Spleen (tissue), 11 donors: Measurements from ENCODE around the gene AFP. TPM values are rescaled to one million over a fixed set of nuclear protein-coding genes. Genes with fewer than 3 reads are reported as not detected.

ENCODE experiments used
- DNase-seq: peaks from one replicate; pipeline ENCODE4 v3.0.0-alpha.2; 2020
- H3K27ac ChIP-seq, 8 donors: fragments of 200-600 bp; sonication (generic) in 7 of 8; 1 replicate in 4 of 8; 2 replicates in 4 of 8; pipeline versions ENCODE4 v1.5.0 to v1.8.0; 2016 to 2021; ENCODE audit warnings: inconsistent platforms in 4 of 8, mild to moderate bottlenecking in 4 of 8, moderate library complexity in 1 of 8
- H3K27me3 ChIP-seq, 7 donors: fragments of 200-600 bp; sonication (generic) in 6 of 7; replicated peaks in 1 of 7; 1 replicate in 4 of 7; 2 replicates in 3 of 7; pipeline versions ENCODE4 v1.5.0 to v1.8.0; 2016 to 2021; ENCODE audit warnings: inconsistent platforms in 3 of 7, mild to moderate bottlenecking in 1 of 7
- H3K36me3 ChIP-seq, 6 donors: fragments of 200-600 bp; sonication (generic) in 5 of 6; 1 replicate in 4 of 6; 2 replicates in 2 of 6; pipeline versions ENCODE4 v1.5.0 to v1.8.0; 2016 to 2021; ENCODE audit warnings: inconsistent platforms in 2 of 6
- H3K4me1 ChIP-seq, 6 donors: fragments of 200-600 bp; sonication (generic) in 5 of 6; 1 replicate in 3 of 6; 2 replicates in 3 of 6; pipeline versions ENCODE4 v1.5.0 to v1.8.0; 2016 to 2021; ENCODE audit warnings: inconsistent platforms in 3 of 6
- H3K4me3 ChIP-seq, 8 donors: fragments of 200-600 bp; sonication (generic) in 7 of 8; 1 replicate in 4 of 8; 2 replicates in 4 of 8; pipeline versions ENCODE4 v1.5.0 to v1.8.0; 2016 to 2021; ENCODE audit warnings: inconsistent platforms in 4 of 8, mild to moderate bottlenecking in 4 of 8, moderate library complexity in 2 of 8
- H3K9me3 ChIP-seq, 8 donors: fragments of 200-600 bp; sonication (generic) in 7 of 8; 1 replicate in 4 of 8; 2 replicates in 4 of 8; pipeline versions ENCODE4 v1.5.0 to v1.8.0; 2016 to 2021; ENCODE audit warnings: inconsistent platforms in 4 of 8
- POLR2A ChIP-seq, 3 donors: fragments of 450-650 bp; IDR thresholded peaks; one replicate each; pipeline ENCODE4 v1.5.1; 2017; ENCODE audit warnings: antibody characterized with exemption in 3 of 3, mild to moderate bottlenecking in 1 of 3
- POLR2AphosphoS5 ChIP-seq, 3 donors: sonication (generic); formaldehyde crosslinking; IDR thresholded peaks; one replicate each; pipeline ENCODE4 v1.5.1; 2017; ENCODE audit warnings: antibody characterized with exemption in 3 of 3
- WGBS, 5 donors: extraction: QIAGEN DNeasy Blood & Tissue Kit in 3 of 5; methylation state at CpG; one replicate each; pipeline versions ENCODE4 v1.1.5 to v1.1.7; 2013 to 2018; 5-methylcytosine and 5-hydroxymethylcytosine counted together
- intact Hi-C: fragments of 100-400 bp; cut with DNase I; formaldehyde crosslinking; loops from one replicate; pipeline ENCODE4 v1.15.0; 2023; ENCODE audit warnings: low total_unique reads
- polyA plus RNA-seq, 3 donors: library from polyadenylated mRNA; stranded (reverse); fragments of 200-250 nt; gene quantifications; one replicate each; pipeline ENCODE4 v1.2.1, GENCODE V29; 2013
- total RNA-seq, 7 donors: library from RNA; depleted of rRNA in 3 of 7; stranded (reverse); fragments of >200 nt in 3 of 7; fragmentation: NEBNext Ultra II Directional in 4 of 7; extraction: Animal tissue kit (Norgen Biotek cat#: 25700) in 4 of 7; gene quantifications; one replicate each; pipeline versions ENCODE4 v1.1.0 to v1.2.1, GENCODE V29; 2016 to 2021
- TF ChIP-seq, protein P1 (sequence below), 11 experiments: fragments of 200-600 bp in 7 of 11; fragments of 450-650 bp in 4 of 11; sonication (generic) in 4 of 11; IDR thresholded peaks in 8 of 11; conservative IDR thresholded peaks in 3 of 11; 1 replicate in 7 of 11; 2 replicates in 4 of 11; pipeline versions ENCODE4 v1.4.0 to v1.8.0; 2016 to 2021; ENCODE audit warnings: antibody characterized with exemption in 11 of 11, inconsistent platforms in 4 of 11, mild to moderate bottlenecking in 1 of 11
- donor health status: healthy with polysubstance abuse.
- donor health status: DM: no; HTN: no; CAD: no; lungs with moderate emphysema.
- donor health status: DM: no; HTN: no; CAD: no.
- donor health status: Bipolar disorder and iron deficiency.
- donor health status: healthy.
- donor health status: DM: no; HTN: no; CAD: no.
- donor health status: DM: yes; HTN: yes; CAD: no.

Gene AFP
- total and polyA plus RNA-seq, 10 donors: not detected

DNA sequence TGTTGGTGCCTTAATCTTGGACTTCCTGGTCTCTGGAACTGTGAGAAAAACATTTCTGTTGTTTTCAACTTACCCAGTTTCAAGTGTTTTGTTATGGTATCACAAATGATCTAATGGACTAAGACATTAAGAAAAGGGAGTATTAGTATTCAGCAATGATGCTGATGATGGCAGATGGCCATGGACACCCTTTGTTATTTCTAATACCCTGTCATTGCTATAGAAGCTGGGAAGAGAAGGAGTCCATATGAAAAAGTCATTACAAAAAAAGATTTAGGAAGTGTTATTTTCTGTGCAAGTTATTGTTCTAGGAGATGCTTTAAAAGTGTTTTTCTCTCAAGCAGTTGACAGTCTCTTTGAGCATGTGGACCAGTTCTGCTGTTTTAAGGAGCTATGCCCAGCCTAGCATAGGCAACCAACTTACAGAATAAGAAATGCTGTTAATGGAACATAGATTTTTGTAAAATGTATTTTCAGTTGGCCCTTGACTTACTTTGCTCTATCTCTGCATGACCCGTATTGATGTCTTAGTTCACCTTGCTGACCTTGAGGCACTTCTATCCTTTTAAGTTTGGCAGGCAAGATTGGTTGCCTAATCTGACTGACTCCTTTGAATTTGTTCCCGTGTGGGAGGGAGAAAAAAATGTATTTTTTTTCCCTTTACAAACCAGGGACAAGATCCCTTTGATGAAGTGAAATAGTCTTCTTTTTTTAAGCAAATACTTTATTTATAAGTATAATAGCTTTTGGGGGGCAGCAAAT lies 6.0 kb upstream of the AFP start:
- intact Hi-C loops: no loop called here
- TF ChIP-seq POLR2A (IDR thresholded peaks at IDR 0.05) (no peak), POLR2AphosphoS5 (IDR thresholded peaks at IDR 0.05) (no peak)
- TF ChIP-seq, protein P1, sequence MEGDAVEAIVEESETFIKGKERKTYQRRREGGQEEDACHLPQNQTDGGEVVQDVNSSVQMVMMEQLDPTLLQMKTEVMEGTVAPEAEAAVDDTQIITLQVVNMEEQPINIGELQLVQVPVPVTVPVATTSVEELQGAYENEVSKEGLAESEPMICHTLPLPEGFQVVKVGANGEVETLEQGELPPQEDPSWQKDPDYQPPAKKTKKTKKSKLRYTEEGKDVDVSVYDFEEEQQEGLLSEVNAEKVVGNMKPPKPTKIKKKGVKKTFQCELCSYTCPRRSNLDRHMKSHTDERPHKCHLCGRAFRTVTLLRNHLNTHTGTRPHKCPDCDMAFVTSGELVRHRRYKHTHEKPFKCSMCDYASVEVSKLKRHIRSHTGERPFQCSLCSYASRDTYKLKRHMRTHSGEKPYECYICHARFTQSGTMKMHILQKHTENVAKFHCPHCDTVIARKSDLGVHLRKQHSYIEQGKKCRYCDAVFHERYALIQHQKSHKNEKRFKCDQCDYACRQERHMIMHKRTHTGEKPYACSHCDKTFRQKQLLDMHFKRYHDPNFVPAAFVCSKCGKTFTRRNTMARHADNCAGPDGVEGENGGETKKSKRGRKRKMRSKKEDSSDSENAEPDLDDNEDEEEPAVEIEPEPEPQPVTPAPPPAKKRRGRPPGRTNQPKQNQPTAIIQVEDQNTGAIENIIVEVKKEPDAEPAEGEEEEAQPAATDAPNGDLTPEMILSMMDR (IDR thresholded peaks at IDR 0.05 in 8 of 11, conservative IDR thresholded peaks at IDR 0.05 in 3 of 11): no peak
- WGBS, 5 donors: 48 to 70% (median 63%) methylated on average over 2 of the region's 2 CpGs

DNA sequence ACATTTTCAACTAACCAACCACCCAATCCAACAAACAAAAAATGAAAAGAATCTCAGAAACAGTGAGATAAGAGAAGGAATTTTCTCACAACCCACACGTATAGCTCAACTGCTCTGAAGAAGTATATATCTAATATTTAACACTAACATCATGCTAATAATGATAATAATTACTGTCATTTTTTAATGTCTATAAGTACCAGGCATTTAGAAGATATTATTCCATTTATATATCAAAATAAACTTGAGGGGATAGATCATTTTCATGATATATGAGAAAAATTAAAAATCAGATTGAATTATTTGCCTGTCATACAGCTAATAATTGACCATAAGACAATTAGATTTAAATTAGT lies 4.2 kb upstream of the AFP start:
- Histone ChIP-seq H3K27ac (no peak overlapping the region), H3K9me3 (no peaks in the 10 kb centered on the region), H3K4me1 (no peaks in the 10 kb centered on the region), H3K4me3 (no peak overlapping the region), H3K36me3 (no peaks in the 10 kb centered on the region), H3K27me3 (peaks cover 0 to 3% (median 0%) of the 10 kb centered on the region in 7 donors)
- DNase-seq: no peak
- intact Hi-C loops: no loop called here
- no peak for TF ChIP-seq POLR2AphosphoS5 (IDR thresholded peaks at IDR 0.05)
- TF ChIP-seq, protein P1 (IDR thresholded peaks at IDR 0.05 in 8 of 11, conservative IDR thresholded peaks at IDR 0.05 in 3 of 11): no peak
- no peak for TF ChIP-seq POLR2A (IDR thresholded peaks at IDR 0.05)
- 65 to 92% (median 85%) methylated on average over 1 of the region's 1 CpG for WGBS, 5 donors

More for the DNA sequence above, 6.0 kb upstream of the AFP start:
- no peaks in the 10 kb centered on the region for H3K4me1 ChIP-seq
- no peak overlapping the region for H3K4me3 ChIP-seq
- H3K36me3 ChIP-seq: no peaks in the 10 kb centered on the region
- H3K9me3 ChIP-seq: no peaks in the 10 kb centered on the region
- DNase-seq: no peak
- no peak overlapping the region for H3K27ac ChIP-seq
- no peaks in the 10 kb centered on the region for H3K27me3 ChIP-seq

DNA sequence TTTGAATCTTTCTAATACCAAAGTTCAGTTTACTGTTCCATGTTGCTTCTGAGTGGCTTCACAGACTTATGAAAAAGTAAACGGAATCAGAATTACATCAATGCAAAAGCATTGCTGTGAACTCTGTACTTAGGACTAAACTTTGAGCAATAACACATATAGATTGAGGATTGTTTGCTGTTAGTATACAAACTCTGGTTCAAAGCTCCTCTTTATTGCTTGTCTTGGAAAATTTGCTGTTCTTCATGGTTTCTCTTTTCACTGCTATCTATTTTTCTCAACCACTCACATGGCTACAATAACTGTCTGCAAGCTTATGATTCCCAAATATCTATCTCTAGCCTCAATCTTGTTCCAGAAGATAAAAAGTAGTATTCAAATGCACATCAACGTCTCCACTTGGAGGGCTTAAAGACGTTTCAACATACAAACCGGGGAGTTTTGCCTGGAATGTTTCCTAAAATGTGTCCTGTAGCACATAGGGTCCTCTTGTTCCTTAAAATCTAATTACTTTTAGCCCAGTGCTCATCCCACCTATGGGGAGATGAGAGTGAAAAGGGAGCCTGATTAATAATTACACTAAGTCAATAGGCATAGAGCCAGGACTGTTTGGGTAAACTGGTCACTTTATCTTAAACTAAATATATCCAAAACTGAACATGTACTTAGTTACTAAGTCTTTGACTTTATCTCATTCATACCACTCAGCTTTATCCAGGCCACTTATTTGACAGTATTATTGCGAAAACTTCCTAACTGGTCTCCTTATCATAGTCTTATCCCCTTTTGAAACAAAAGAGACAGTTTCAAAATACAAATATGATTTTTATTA lies 3.6 kb upstream of the AFP start:
- Histone ChIP-seq H3K4me3 (no peak overlapping the region), H3K27me3 (peaks cover 0 to 6% (median 0%) of the 10 kb centered on the region in 7 donors), H3K27ac (no peak overlapping the region), H3K4me1 (no peaks in the 10 kb centered on the region), H3K9me3 (no peaks in the 10 kb centered on the region), H3K36me3 (no peaks in the 10 kb centered on the region)
- no peak for DNase-seq
- TF ChIP-seq POLR2A (IDR thresholded peaks at IDR 0.05) (no peak), POLR2AphosphoS5 (IDR thresholded peaks at IDR 0.05) (no peak)
- TF ChIP-seq, protein P1 (IDR thresholded peaks at IDR 0.05 in 8 of 11, conservative IDR thresholded peaks at IDR 0.05 in 3 of 11): no peak
- intact Hi-C loops: no loop called here
- WGBS, 5 donors: 73 to 88% (median 82%) methylated on average over 5 of the region's 5 CpGs

DNA sequence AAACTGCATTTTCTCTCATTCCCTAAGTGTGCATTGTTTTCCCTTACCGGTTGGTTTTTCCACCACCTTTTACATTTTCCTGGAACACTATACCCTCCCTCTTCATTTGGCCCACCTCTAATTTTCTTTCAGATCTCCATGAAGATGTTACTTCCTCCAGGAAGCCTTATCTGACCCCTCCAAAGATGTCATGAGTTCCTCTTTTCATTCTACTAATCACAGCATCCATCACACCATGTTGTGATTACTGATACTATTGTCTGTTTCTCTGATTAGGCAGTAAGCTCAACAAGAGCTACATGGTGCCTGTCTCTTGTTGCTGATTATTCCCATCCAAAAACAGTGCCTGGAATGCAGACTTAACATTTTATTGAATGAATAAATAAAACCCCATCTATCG lies 2.9 kb upstream of the AFP start:
- Histone ChIP-seq H3K4me1 (no peaks in the 10 kb centered on the region), H3K9me3 (no peaks in the 10 kb centered on the region), H3K36me3 (no peaks in the 10 kb centered on the region), H3K27me3 (peaks cover 0 to 6% (median 0%) of the 10 kb centered on the region in 7 donors), H3K27ac (no peak overlapping the region), H3K4me3 (no peak overlapping the region)
- 69 to 81% (median 72%) methylated on average over 2 of the region's 2 CpGs for WGBS, 5 donors
- intact Hi-C loops: no loop called here
- DNase-seq: no peak
- TF ChIP-seq, protein P1 (IDR thresholded peaks at IDR 0.05 in 8 of 11, conservative IDR thresholded peaks at IDR 0.05 in 3 of 11): no peak
- TF ChIP-seq POLR2A (IDR thresholded peaks at IDR 0.05) (no peak), POLR2AphosphoS5 (IDR thresholded peaks at IDR 0.05) (no peak)
